Thymus (tissue), 11 donors: ENCODE measurements around the gene SPRED2. TPM values are rescaled to one million over a fixed set of nuclear protein-coding genes. Genes with fewer than 3 reads are reported as not detected.
A peak's percentile ranks its signal among the peaks of the same experiment; 100 is the strongest.

Experiments
- DNase-seq, 9 donors: peaks; one replicate each; pipeline ENCODE4 v3.0.0-alpha.2; 2013; ENCODE audit warnings: low spot score in 9 of 9, low read depth in 6 of 9, missing footprints in 1 of 9
- H3K27ac ChIP-seq, 2 donors: one replicate each; pipeline ENCODE4 v1.5.1; 2013; ENCODE audit warnings: control low read depth in 1 of 2, low read depth in 1 of 2, low read length in 1 of 2, mild to moderate bottlenecking in 1 of 2, moderate library complexity in 1 of 2
- H3K27me3 ChIP-seq, 2 donors: one replicate each; pipeline ENCODE4 v1.5.1; 2013; ENCODE audit warnings: low read length in 1 of 2; ENCODE audit not compliant: control insufficient read depth in 2 of 2, insufficient read depth in 1 of 2
- H3K36me3 ChIP-seq, 2 donors: one replicate each; pipeline ENCODE4 v1.5.1; 2013; ENCODE audit warnings: low read length in 1 of 2, mild to moderate bottlenecking in 1 of 2, moderate library complexity in 1 of 2; ENCODE audit not compliant: control insufficient read depth in 2 of 2, insufficient read depth in 2 of 2
- H3K4me1 ChIP-seq, 2 donors: one replicate each; pipeline ENCODE4 v1.5.1; 2013; ENCODE audit warnings: low read length in 2 of 2; ENCODE audit not compliant: control insufficient read depth in 2 of 2, insufficient read depth in 2 of 2
- H3K4me3 ChIP-seq, 2 donors: one replicate each; pipeline ENCODE4 v1.5.1; 2013; ENCODE audit warnings: low read length in 2 of 2, control low read depth in 1 of 2, mild to moderate bottlenecking in 1 of 2
- H3K9me3 ChIP-seq, 2 donors: one replicate each; pipeline ENCODE4 v1.5.1; 2013; ENCODE audit warnings: low read length in 1 of 2, mild to moderate bottlenecking in 1 of 2; ENCODE audit not compliant: control insufficient read depth in 2 of 2, insufficient read depth in 1 of 2
- whole genome bisulfite sequencing: extraction: QIAGEN DNeasy Blood & Tissue Kit; methylation state at CpG from one replicate; pipeline ENCODE4 v1.1.7; 2013; 5-methylcytosine and 5-hydroxymethylcytosine counted together
- polyA plus RNA-seq: library from polyadenylated mRNA; stranded (reverse); fragments of 200-250 nt; gene quantifications from one replicate; pipeline ENCODE4 v1.2.3, GENCODE V29; 2013
- total RNA-seq: library from RNA; stranded (reverse); fragments of 120-200 nt; gene quantifications from one replicate; pipeline ENCODE4 v1.2.4, GENCODE V29; 2013
- donor health status: healthy.

The SPRED2 gene
- total and polyA plus RNA-seq, 2 donors, result 7.9 to 17.0 TPM

DNA sequence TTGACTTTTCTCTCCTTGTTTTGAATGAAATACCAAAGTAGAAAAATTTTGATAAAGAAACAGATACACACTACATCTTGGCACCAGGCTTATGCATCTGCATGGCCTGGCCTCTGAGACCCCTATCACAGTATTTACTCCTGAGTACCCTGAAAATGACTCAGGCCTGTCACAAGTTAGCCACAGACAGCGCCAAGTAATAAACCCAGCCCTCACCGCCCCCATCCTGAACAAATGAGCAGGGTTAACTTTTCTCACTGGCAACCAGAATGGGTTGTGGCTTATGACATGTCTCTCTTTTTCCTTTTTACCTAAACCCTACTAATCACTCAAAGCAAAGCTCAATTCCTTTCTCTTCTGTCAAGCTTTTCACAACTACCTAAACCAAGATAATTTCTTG is 35.3 kb downstream of the SPRED2 start:
- Histone ChIP-seq H3K4me1 (peaks cover 47 to 59% of the 10 kb centered on the region in 2 donors), H3K9me3 (peaks cover 0 to 2% of the 10 kb centered on the region in 2 donors), H3K27me3 (no peaks in the 10 kb centered on the region), H3K27ac (peak overlapping the region in 1 of 2 donors; percentile 64), H3K36me3 (peaks cover 0 to 2% of the 10 kb centered on the region in 2 donors), H3K4me3 (no peak overlapping the region)
- no peak for DNase-seq
- WGBS, result 32% methylated on average over 2 of the region's 2 CpGs

DNA sequence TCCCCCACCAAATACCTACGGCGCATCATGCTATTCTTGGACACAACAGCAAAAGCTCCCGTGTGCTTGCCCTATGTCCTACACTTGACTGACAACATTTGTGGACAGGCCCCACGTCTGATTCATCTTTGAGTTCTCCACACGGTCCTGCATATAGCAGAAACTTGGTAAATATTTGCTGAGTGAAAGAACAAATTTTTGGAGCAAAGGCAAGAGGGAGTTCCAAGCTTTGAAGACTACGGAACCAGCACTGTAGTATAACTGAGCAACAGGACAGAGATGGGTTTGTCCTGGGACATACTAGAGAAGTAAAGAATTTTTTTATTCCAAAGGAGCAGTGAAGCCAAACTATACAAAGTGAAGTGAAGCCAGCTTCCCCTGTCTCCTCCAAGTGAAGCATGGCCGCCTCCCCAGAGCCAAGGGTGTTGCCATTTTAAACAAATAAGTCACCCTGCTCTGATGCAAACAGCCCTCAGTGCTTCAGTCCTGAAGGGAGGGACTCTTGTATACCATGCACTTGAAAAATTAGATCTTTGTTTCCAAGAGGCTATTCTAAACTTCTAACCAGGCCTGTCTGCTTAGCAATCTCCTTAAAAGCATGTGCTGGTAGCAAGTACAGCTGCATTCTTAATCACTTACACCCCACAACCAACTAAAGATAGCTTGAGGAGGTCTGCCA is 35.9 kb downstream of the SPRED2 start:
- peak overlapping the region; percentile 60 to 64 for H3K27ac ChIP-seq
- no peak overlapping the region for H3K4me3 ChIP-seq
- 75% methylated on average over 7 of the region's 7 CpGs for WGBS
- DNase-seq, result no peak
- H3K4me1 ChIP-seq, result peaks cover 44 to 55% of the 10 kb centered on the region in 2 donors
- H3K9me3 ChIP-seq, result peaks cover 0 to 2% of the 10 kb centered on the region in 2 donors
- peaks cover 0 to 2% of the 10 kb centered on the region in 2 donors for H3K36me3 ChIP-seq
- no peaks in the 10 kb centered on the region for H3K27me3 ChIP-seq

DNA sequence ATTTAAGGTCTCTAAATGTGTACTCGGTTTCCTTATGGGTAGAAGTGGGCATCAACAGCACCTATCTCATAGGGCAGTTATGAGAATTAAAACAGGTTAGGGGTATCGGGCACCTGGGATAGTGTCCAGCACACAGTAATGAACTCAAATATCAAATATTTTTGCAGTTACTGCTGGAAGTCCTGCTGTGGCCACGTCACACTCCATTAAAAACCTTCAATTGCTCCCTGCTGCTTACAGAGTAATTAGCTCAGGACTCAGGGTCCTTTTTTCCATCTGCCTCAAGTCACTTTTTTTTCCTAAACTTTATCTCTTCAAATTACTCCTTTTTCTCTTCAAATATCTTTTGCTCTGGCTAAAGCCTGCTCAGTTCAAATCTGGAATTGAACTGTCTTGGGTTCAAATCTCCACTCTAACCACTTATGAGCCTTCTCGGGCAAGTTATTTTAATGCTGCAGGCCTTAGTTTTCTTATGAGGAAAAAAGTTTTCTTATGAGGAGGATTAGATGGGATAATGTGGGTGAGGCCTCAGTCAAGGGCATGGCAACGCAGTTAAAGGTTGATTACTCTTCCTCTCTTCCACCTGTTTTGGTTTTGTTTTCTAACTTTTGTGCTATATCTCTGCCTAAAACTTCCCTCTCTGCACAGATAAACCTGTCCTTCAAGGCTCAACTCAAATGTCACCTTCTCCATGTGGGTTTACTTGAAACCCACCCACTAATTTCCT is 36.6 kb downstream of the SPRED2 start:
- Histone ChIP-seq H3K36me3 (peaks cover 0 to 2% of the 10 kb centered on the region in 2 donors), H3K4me1 (peaks cover 41 to 54% of the 10 kb centered on the region in 2 donors), H3K4me3 (no peak overlapping the region), H3K9me3 (peaks cover 0 to 2% of the 10 kb centered on the region in 2 donors), H3K27ac (no peak overlapping the region), H3K27me3 (no peaks in the 10 kb centered on the region)
- WGBS, result 84% methylated on average over 5 of the region's 5 CpGs
- DNase-seq, result no peak

DNA sequence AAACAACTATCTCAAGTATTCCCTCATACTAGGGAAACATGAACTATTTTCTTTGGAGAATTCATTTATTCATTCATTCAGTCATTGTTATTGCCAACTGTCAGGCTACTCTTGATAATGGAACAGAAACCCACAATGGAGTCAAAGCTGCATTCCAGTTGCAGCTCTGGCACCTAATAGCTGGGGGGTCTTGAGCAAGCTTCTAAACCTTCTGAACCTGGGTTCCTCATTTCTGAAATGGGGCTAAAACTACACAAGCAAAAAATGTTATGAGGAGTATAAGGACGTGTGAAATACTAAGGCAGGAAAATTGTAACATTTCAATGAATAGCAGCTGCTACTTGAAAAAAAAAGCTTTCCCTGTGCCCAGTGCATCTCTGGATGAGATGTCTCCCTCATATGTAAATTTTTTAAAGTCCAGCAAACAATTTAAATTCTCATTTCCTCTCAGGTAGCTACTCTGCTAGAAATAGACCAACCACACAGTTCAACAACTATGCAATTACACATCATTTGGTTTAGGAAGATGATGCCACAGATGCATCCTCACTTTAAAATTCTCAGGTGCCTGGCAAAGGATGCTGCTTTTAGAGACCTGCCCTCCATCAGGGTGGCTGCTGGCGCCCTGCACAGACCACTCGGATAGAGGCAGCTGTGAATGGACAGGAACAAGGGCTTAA is 38.5 kb downstream of the SPRED2 start:
- 77% methylated on average over 3 of the region's 3 CpGs for WGBS
- peaks cover 51 to 66% of the 10 kb centered on the region in 2 donors for H3K4me1 ChIP-seq
- DNase-seq, result no peak

DNA sequence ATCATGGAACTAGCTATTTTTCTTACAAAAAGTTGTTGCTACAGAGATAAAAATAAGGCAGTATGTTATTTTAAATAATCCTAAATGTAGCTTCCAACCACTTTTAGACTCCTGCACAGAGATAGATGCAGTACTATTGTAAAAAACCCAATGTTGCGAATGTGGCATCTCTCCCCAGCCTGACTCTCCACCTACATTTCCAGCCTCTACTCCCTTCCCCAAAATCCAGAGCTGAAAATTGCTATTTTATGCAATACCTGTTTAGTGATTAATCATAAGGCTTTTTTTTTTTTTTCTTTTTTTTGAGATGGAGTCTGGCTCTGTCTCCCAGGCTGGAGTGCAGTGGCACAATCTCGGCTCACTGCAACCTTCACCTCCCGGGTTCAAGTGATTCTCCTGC is 39.4 kb downstream of the SPRED2 start:
- no peak overlapping the region for H3K4me3 ChIP-seq
- peaks cover 0 to 2% of the 10 kb centered on the region in 2 donors for H3K36me3 ChIP-seq
- no peak overlapping the region for H3K27ac ChIP-seq
- DNase-seq, result no peak
- H3K27me3 ChIP-seq, result no peaks in the 10 kb centered on the region
- WGBS, result 98% methylated on average over 3 of the region's 3 CpGs
- peaks cover 60 to 74% of the 10 kb centered on the region in 2 donors for H3K4me1 ChIP-seq
- peaks cover 0 to 3% of the 10 kb centered on the region in 2 donors for H3K9me3 ChIP-seq

More for the DNA sequence above, 38.5 kb downstream of the SPRED2 start:
- Histone ChIP-seq H3K27me3 (no peaks in the 10 kb centered on the region), H3K9me3 (peaks cover 0 to under 1% of the 10 kb centered on the region in 2 donors), H3K4me3 (no peak overlapping the region), H3K36me3 (peaks cover 0 to 2% of the 10 kb centered on the region in 2 donors), H3K27ac (peak overlapping the region in 1 of 2 donors; percentile 23)

DNA sequence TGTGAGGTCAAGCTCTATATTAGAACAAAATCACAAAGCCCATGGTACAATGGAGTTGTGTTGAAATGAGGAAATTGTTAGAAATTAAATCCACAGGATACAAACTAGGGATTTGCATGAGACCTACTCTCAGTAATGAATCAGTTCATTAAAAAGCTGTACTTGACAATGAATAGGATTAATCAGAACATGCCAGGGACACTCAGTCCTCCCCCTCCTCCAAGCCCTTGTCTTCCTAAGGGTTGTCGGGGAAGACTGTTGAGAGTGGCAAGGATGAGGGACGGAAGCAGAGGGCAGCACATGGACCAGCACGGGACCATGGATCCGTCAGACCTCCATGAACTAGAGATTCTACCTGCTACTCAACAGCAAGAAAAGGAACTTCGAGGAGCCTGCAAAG is 39.8 kb downstream of the SPRED2 start:
- no peak overlapping the region for H3K27ac ChIP-seq
- H3K4me1 ChIP-seq, result peaks cover 56 to 79% of the 10 kb centered on the region in 2 donors
- peaks cover 0 to 3% of the 10 kb centered on the region in 2 donors for H3K9me3 ChIP-seq
- 97% methylated on average over 5 of the region's 5 CpGs for WGBS
- H3K4me3 ChIP-seq, result no peak overlapping the region
- DNase-seq, result no peak
- H3K36me3 ChIP-seq, result peaks cover 0 to 2% of the 10 kb centered on the region in 2 donors
- no peaks in the 10 kb centered on the region for H3K27me3 ChIP-seq

DNA sequence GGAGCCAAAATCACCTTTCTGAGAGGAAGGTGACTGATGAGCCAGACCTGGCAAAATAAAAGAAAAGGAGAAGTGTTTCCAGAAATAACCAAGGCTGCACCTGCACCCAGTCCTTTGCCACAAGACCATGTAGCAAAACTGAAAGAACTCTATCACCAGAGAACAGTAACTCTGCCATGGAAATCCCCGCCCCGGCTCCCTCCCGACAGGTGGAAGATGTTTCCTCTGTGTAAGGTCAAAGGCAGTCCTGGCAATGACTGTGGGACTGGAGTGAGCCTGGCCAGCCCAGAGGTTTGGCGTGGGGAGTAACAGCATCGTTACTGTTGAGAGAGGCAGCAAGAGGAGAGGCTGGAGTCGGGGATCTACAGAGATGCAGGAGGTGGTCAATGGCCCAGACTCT is 42.3 kb downstream of the SPRED2 start:
- peaks cover 0 to 3% of the 10 kb centered on the region in 2 donors for H3K9me3 ChIP-seq
- peak overlapping the region; percentile 84 to 86 for H3K27ac ChIP-seq
- DNase-seq, result peak in 2 of 9 donors; percentile 48 to 72
- peak overlapping the region; percentile 2 to 21 for H3K4me3 ChIP-seq
- H3K36me3 ChIP-seq, result peaks cover 0 to 2% of the 10 kb centered on the region in 2 donors
- H3K27me3 ChIP-seq, result no peaks in the 10 kb centered on the region
- 11% methylated on average over 6 of the region's 6 CpGs for WGBS
- peaks cover 31 to 70% of the 10 kb centered on the region in 2 donors for H3K4me1 ChIP-seq

DNA sequence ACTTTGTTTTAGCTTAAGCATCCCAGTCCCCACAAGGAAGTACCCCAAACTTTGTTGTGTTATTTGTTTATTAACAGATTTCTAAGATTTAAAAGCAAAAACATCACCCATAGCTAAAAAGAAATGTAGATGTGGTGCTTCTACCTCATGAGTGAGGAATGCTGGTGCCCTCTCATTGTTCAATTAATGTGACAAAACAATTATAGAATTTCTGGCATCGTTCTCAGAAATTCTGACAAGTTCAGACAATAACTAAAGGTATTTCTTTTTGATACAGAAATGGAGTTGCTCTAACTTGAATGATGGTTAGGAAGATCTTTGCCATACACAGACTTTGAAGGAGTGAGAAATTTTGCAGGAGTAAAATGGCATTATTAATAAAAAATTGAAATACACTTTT is 42.9 kb downstream of the SPRED2 start:
- H3K27me3 ChIP-seq, result no peaks in the 10 kb centered on the region
- WGBS, result 93% methylated on average over 1 of the region's 1 CpG
- no peak overlapping the region for H3K4me3 ChIP-seq
- H3K36me3 ChIP-seq, result no peaks in the 10 kb centered on the region
- peaks cover 0 to 3% of the 10 kb centered on the region in 2 donors for H3K9me3 ChIP-seq
- no peak for DNase-seq
- peak overlapping the region in 1 of 2 donors; percentile 84 for H3K27ac ChIP-seq
- peaks cover 32 to 70% of the 10 kb centered on the region in 2 donors for H3K4me1 ChIP-seq
